ENCODE measurements around the gene PTPRE.

The PTPRE gene

DNA sequence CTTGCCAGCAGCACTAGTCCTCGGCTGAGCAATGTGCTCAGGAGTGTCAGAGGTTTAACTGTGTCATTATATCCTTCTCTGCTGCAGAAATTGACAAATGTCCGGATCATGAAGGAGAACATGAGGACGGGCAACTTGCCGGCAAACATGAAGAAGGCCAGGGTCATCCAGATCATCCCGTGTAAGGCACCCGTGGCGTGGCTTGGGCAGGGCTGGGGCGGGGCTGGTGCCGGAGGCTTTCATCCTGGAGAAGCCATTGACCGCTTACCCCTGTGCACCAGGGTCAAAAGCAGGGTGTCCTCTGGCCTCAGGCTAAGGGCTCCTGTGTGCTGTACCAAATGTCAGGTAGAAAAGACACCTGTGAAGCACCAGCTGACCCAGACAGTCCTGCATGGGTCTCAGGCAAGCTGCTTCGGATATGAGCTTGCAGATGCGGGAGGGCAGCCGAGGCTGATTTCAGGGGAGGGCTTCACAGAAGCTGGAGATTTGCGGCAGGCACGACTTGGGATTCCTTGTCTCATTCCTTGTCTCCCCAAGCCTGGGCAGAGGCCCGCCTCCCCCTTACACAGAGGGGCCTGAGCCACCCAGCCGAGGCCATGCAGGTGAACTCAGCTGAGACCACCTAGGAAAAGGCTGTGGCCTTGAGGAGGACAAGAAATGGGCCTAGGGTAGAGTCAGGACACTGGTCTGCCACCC lies 164.0 kb downstream of the PTPRE start:
- Histone ChIP-seq H4K20me1 (ENCODE audit: insufficient read depth, low read length) (no peaks in the 10 kb centered on the region), H2AFZ (ENCODE audit: low read depth, low read length) (no peak overlapping the region), H3K36me3 (replicated peaks; ENCODE audit: low read depth, low read length) (peaks cover 71% of the 10 kb centered on the region), H3K27ac (ENCODE audit: low read length) (no peak overlapping the region), H3K4me2 (ENCODE audit: low read length) (no peak overlapping the region), H3K4me1 (ENCODE audit: low read length) (peaks cover 34% of the 10 kb centered on the region), H3K27me3 (ENCODE audit: low read depth, low read length) (no peaks in the 10 kb centered on the region), H3K9ac (ENCODE audit: low read length) (no peak overlapping the region), H3K4me3 (ENCODE audit: low read length) (no peak overlapping the region), H3K9me3 (ENCODE audit: insufficient read depth, low read length) (no peaks in the 10 kb centered on the region), H3K79me2 (ENCODE audit: low read length) (0 out of 2 replicates have a peak, but pooled peaks cover under 1% of the 10 kb centered on the region)
- TF ChIP-seq CTCF (IDR thresholded peaks at IDR 0.05; ENCODE audit: low read depth, low read length) (no peak), EZH2phosphoT487 (IDR thresholded peaks at IDR 0.05; ENCODE audit: low read depth) (no peak)

DNA sequence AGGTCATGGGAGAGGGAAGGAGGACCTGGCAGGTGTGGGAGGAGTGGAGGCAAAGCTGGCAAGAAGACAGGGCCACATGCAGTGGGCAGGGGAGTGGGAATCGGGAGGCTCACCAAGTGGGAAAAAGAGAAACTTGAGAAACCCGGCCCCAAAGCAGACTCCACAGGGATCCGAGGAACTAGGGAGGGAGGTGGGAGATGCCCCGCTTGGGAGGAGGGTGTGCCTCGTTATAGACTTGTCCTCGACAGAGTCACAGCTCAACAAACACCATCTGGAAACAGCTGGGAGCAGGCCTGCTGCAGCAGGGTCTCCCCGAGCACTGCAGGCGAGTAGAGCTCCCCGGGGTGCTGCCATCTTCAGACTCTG lies 164.5 kb downstream of the PTPRE start:
- Histone ChIP-seq H3K79me2 (ENCODE audit: low read length) (no peaks in the 10 kb centered on the region), H3K27ac (ENCODE audit: low read length) (no peak overlapping the region), H3K4me2 (ENCODE audit: low read length) (no peak overlapping the region), H4K20me1 (ENCODE audit: insufficient read depth, low read length) (no peaks in the 10 kb centered on the region), H3K9me3 (ENCODE audit: insufficient read depth, low read length) (no peaks in the 10 kb centered on the region), H3K4me3 (ENCODE audit: low read length) (no peak overlapping the region), H3K4me1 (ENCODE audit: low read length) (peaks cover 28% of the 10 kb centered on the region), H3K9ac (ENCODE audit: low read length) (no peak overlapping the region), H3K36me3 (replicated peaks; ENCODE audit: low read depth, low read length) (peaks cover 68% of the 10 kb centered on the region), H2AFZ (ENCODE audit: low read depth, low read length) (no peak overlapping the region), H3K27me3 (ENCODE audit: low read depth, low read length) (no peaks in the 10 kb centered on the region)
- TF ChIP-seq CTCF (IDR thresholded peaks at IDR 0.05; ENCODE audit: low read depth, low read length): no peak
- no peak for TF ChIP-seq EZH2phosphoT487 (IDR thresholded peaks at IDR 0.05; ENCODE audit: low read depth)

DNA sequence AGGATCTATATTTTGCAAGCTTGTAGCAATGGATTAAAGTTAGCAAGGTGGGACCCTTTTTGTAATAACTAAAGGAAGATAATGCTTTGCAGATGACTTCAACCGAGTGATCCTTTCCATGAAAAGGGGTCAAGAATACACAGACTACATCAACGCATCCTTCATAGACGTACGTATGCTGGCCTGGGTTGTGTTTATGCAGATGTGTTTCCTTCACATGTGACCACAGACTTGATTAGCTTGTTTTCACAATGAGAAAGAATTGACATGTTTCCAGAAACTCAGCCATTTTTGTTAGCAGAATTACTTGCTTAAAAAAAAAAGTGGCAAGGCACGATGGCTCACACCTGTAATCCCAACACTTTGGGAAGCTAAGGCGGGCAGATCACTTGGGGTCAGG lies 165.1 kb downstream of the PTPRE start:
- H3K27me3 ChIP-seq (ENCODE audit: low read depth, low read length): no peaks in the 10 kb centered on the region
- H3K4me3 ChIP-seq (ENCODE audit: low read length): no peak overlapping the region
- H2AFZ ChIP-seq (ENCODE audit: low read depth, low read length): no peak overlapping the region
- no peak overlapping the region for H3K27ac ChIP-seq (ENCODE audit: low read length)
- H4K20me1 ChIP-seq (ENCODE audit: insufficient read depth, low read length): no peaks in the 10 kb centered on the region
- H3K36me3 ChIP-seq (replicated peaks; ENCODE audit: low read depth, low read length): peaks cover 65% of the 10 kb centered on the region
- no peaks in the 10 kb centered on the region for H3K79me2 ChIP-seq (ENCODE audit: low read length)
- H3K4me1 ChIP-seq (ENCODE audit: low read length): peaks cover 22% of the 10 kb centered on the region
- no peaks in the 10 kb centered on the region for H3K9me3 ChIP-seq (ENCODE audit: insufficient read depth, low read length)
- no peak overlapping the region for H3K9ac ChIP-seq (ENCODE audit: low read length)
- H3K4me2 ChIP-seq (ENCODE audit: low read length): no peak overlapping the region
- TF ChIP-seq CTCF (IDR thresholded peaks at IDR 0.05; ENCODE audit: low read depth, low read length) (no peak), EZH2phosphoT487 (IDR thresholded peaks at IDR 0.05; ENCODE audit: low read depth) (no peak)

- no peak overlapping the region for H3K4me3 ChIP-seq (ENCODE audit: low read length)
- TF ChIP-seq CTCF (IDR thresholded peaks at IDR 0.05; ENCODE audit: low read depth, low read length) (no peak), EZH2phosphoT487 (IDR thresholded peaks at IDR 0.05; ENCODE audit: low read depth) (no peak)
- no peak overlapping the region for H2AFZ ChIP-seq (ENCODE audit: low read depth, low read length)
- H3K36me3 ChIP-seq (replicated peaks; ENCODE audit: low read depth, low read length): peaks cover 57% of the 10 kb centered on the region
- H4K20me1 ChIP-seq (ENCODE audit: insufficient read depth, low read length): no peaks in the 10 kb centered on the region
- peaks cover 12% of the 10 kb centered on the region for H3K4me1 ChIP-seq (ENCODE audit: low read length)
- no peaks in the 10 kb centered on the region for H3K9me3 ChIP-seq (ENCODE audit: insufficient read depth, low read length)
- H3K27ac ChIP-seq (ENCODE audit: low read length): no peak overlapping the region
- H3K9ac ChIP-seq (ENCODE audit: low read length): no peak overlapping the region
- H3K79me2 ChIP-seq (ENCODE audit: low read length): no peaks in the 10 kb centered on the region
- H3K4me2 ChIP-seq (ENCODE audit: low read length): no peak overlapping the region
- H3K27me3 ChIP-seq (ENCODE audit: low read depth, low read length): no peaks in the 10 kb centered on the region
Observed at GRCh38 chr10:128072941-128073645, 166.2 kb downstream of the PTPRE start.
